ENCODE measurements around the gene SCYL3. TPM values are rescaled to one million over a fixed set of nuclear protein-coding genes. Genes with fewer than 3 reads are reported as not detected.

SCYL3 gene
- total RNA-seq, 1 donor from 2014 or later: 6.4 TPM

GRCh38 chr1:169833179-169833901 is 60.4 kb downstream of the SCYL3 start:
- TF ChIP-seq CTCF (IDR thresholded peaks at IDR 0.05; ENCODE audit: insufficient read depth, low read length, poor library complexity, severe bottlenecking): no peak
- no peak for DNase-seq (ENCODE audit: low read depth)
- no peaks in the 10 kb centered on the region for H3K36me3 ChIP-seq (ENCODE audit: control insufficient read depth, insufficient read depth, low read length)
- no peaks in the 10 kb centered on the region for H3K27me3 ChIP-seq (ENCODE audit: control insufficient read depth, insufficient read depth, low read length)
- H3K4me3 ChIP-seq (ENCODE audit: low read depth, low read length): no peak overlapping the region

- no peaks in the 10 kb centered on the region for H3K36me3 ChIP-seq (ENCODE audit: control insufficient read depth, insufficient read depth, low read length)
These were observed 64.0 kb downstream of the SCYL3 start for GRCh38 chr1:169829671-169830070.

GRCh38 chr1:169824153-169824552 is 69.5 kb downstream of the SCYL3 start:
- Histone ChIP-seq H3K36me3 (ENCODE audit: control insufficient read depth, insufficient read depth, low read length) (no peaks in the 10 kb centered on the region), H3K27me3 (ENCODE audit: control insufficient read depth, insufficient read depth, low read length) (no peaks in the 10 kb centered on the region), H3K4me3 (ENCODE audit: low read depth, low read length) (no peak overlapping the region)
- DNase-seq (ENCODE audit: low read depth): no peak
- TF ChIP-seq CTCF (IDR thresholded peaks at IDR 0.05; ENCODE audit: insufficient read depth, low read length, poor library complexity, severe bottlenecking): no peak

More at GRCh38 chr1:169829671-169830070, 64.0 kb downstream of the SCYL3 start:
- no peak for DNase-seq (ENCODE audit: low read depth)
- Histone ChIP-seq H3K27me3 (ENCODE audit: control insufficient read depth, insufficient read depth, low read length) (no peaks in the 10 kb centered on the region), H3K4me3 (ENCODE audit: low read depth, low read length) (no peak overlapping the region)
- no peak for TF ChIP-seq CTCF (IDR thresholded peaks at IDR 0.05; ENCODE audit: insufficient read depth, low read length, poor library complexity, severe bottlenecking)

- DNase-seq (ENCODE audit: low read depth): no peak
- Histone ChIP-seq H3K36me3 (ENCODE audit: control insufficient read depth, insufficient read depth, low read length) (no peaks in the 10 kb centered on the region), H3K4me3 (ENCODE audit: low read depth, low read length) (no peak overlapping the region), H3K27me3 (ENCODE audit: control insufficient read depth, insufficient read depth, low read length) (no peaks in the 10 kb centered on the region)
- TF ChIP-seq CTCF (IDR thresholded peaks at IDR 0.05; ENCODE audit: insufficient read depth, low read length, poor library complexity, severe bottlenecking): no peak
These were observed 72.2 kb downstream of the SCYL3 start for GRCh38 chr1:169821500-169821899.

GRCh38 chr1:169816617-169817016 is 77.1 kb downstream of the SCYL3 start:
- DNase-seq (ENCODE audit: low read depth): no peak
- H3K36me3 ChIP-seq (ENCODE audit: control insufficient read depth, insufficient read depth, low read length): no peaks in the 10 kb centered on the region
- no peak for TF ChIP-seq CTCF (IDR thresholded peaks at IDR 0.05; ENCODE audit: insufficient read depth, low read length, poor library complexity, severe bottlenecking)

GRCh38 chr1:169814265-169814664 is 79.4 kb downstream of the SCYL3 start:
- TF ChIP-seq CTCF (IDR thresholded peaks at IDR 0.05; ENCODE audit: insufficient read depth, low read length, poor library complexity, severe bottlenecking): no peak
- no peak for DNase-seq (ENCODE audit: low read depth)
- Histone ChIP-seq H3K36me3 (ENCODE audit: control insufficient read depth, insufficient read depth, low read length) (no peaks in the 10 kb centered on the region), H3K4me3 (ENCODE audit: low read depth, low read length) (no peak overlapping the region), H3K27me3 (ENCODE audit: control insufficient read depth, insufficient read depth, low read length) (no peaks in the 10 kb centered on the region)

More at GRCh38 chr1:169816617-169817016, 77.1 kb downstream of the SCYL3 start:
- H3K4me3 ChIP-seq (ENCODE audit: low read depth, low read length): no peak overlapping the region
- no peaks in the 10 kb centered on the region for H3K27me3 ChIP-seq (ENCODE audit: control insufficient read depth, insufficient read depth, low read length)

Measured in kidney epithelial cell (primary cell).